GM23338 (cell line): ENCODE measurements around the gene HOXB3. TPM values are rescaled to one million over a fixed set of nuclear protein-coding genes. Genes with fewer than 3 reads are reported as not detected.

Source experiments
- ATAC-seq: fragments of 200-7000 bp; cut with Tn5 transposase; 3 replicates; pipeline ENCODE4 v1.9.1; 2020
- DNase-seq: peaks from one replicate; pipeline ENCODE4 v3.0.0-alpha.2; 2015; ENCODE audit warnings: low spot score
- H2AFZ ChIP-seq: fragments of 200-600 bp; sonication (generic); 2 replicates; pipeline ENCODE4 v1.8.0; 2016; ENCODE audit warnings: antibody characterized with exemption, mild to moderate bottlenecking, moderate library complexity
- H3F3A ChIP-seq: fragments of 200-600 bp; sonication (generic); replicated peaks from 2 replicates; pipeline ENCODE4 v1.8.0; 2017; ENCODE audit warnings: antibody characterized with exemption, mixed run types, low read depth
- H3K27ac ChIP-seq: fragments of 200-600 bp; sonication (generic); 2 replicates; pipeline ENCODE4 v1.6.1; 2016; ENCODE audit warnings: low read depth
- H3K27me3 ChIP-seq: fragments of 200-600 bp; sonication (generic); 2 replicates; pipeline ENCODE4 v1.8.0; 2016; ENCODE audit warnings: mild to moderate bottlenecking, mixed run types, moderate library complexity; ENCODE audit not compliant: insufficient read depth
- H3K36me3 ChIP-seq: fragments of 200-600 bp; sonication (generic); 2 replicates; pipeline ENCODE4 v1.8.0; 2016; ENCODE audit warnings: mild to moderate bottlenecking; ENCODE audit not compliant: insufficient read depth
- H3K4me1 ChIP-seq: fragments of 200-600 bp; sonication (generic); 2 replicates; pipeline ENCODE4 v1.8.0; 2016; ENCODE audit warnings: mild to moderate bottlenecking, moderate library complexity; ENCODE audit not compliant: insufficient read depth
- H3K4me2 ChIP-seq: fragments of 200-600 bp; sonication (generic); 2 replicates; pipeline ENCODE4 v1.7.1; 2017; ENCODE audit warnings: mixed run types
- H3K4me3 ChIP-seq: fragments of 200-600 bp; sonication (generic); 2 replicates; pipeline ENCODE4 v1.6.1; 2016; ENCODE audit warnings: mixed run types
- H3K79me2 ChIP-seq: fragments of 200-600 bp; sonication (generic); replicated peaks from 2 replicates; pipeline ENCODE4 v1.8.0; 2017; ENCODE audit warnings: mild to moderate bottlenecking; ENCODE audit not compliant: insufficient read depth
- H3K9me2 ChIP-seq: fragments of 200-600 bp; sonication (generic); 2 replicates; pipeline ENCODE4 v1.8.0; 2017; ENCODE audit not compliant: insufficient read depth
- H4K20me1 ChIP-seq: fragments of 200-600 bp; sonication (generic); replicated peaks from 2 replicates; pipeline ENCODE4 v1.8.0; 2017; ENCODE audit warnings: mild to moderate bottlenecking; ENCODE audit not compliant: insufficient read depth
- H3K27ac Mint-ChIP-seq: 2 replicates; pipeline ENCODE4 v1.8.0; 2020; ENCODE audit warnings: inconsistent platforms, mild to moderate bottlenecking, moderate library complexity, mixed read lengths
- H3K27me3 Mint-ChIP-seq: 3 replicates; pipeline ENCODE4 v1.8.0; 2022; ENCODE audit warnings: low read depth, mild to moderate bottlenecking, moderate library complexity, mixed read lengths, inconsistent platforms; ENCODE audit not compliant: insufficient read depth, poor library complexity
- H3K36me3 Mint-ChIP-seq: 3 replicates; pipeline ENCODE4 v1.8.0; 2021; ENCODE audit warnings: low read depth, mild to moderate bottlenecking, inconsistent platforms, moderate library complexity, mixed read lengths
- H3K4me1 Mint-ChIP-seq: 3 replicates; pipeline ENCODE4 v1.8.0; 2020; ENCODE audit warnings: mild to moderate bottlenecking, inconsistent platforms, mixed read lengths
- H3K4me3 Mint-ChIP-seq: 3 replicates; pipeline ENCODE4 v1.8.0; 2021; ENCODE audit warnings: moderate library complexity, mild to moderate bottlenecking, inconsistent platforms, mixed read lengths
- H3K9me3 Mint-ChIP-seq: 3 replicates; pipeline ENCODE4 v1.8.0; 2020; ENCODE audit warnings: moderate library complexity, mild to moderate bottlenecking, inconsistent platforms, mixed read lengths
- CREB1 ChIP-seq: fragments of 250-450 bp; sonication (Bioruptor Pico); IDR thresholded peaks from 2 replicates; pipeline ENCODE4 v1.5.0; 2020; ENCODE audit warnings: low read depth, mild to moderate bottlenecking, moderate library complexity
- EZH2 ChIP-seq: fragments of 200-600 bp; sonication (generic); IDR thresholded peaks from one replicate; pipeline ENCODE4 v1.8.0; 2017; ENCODE audit warnings: antibody characterized with exemption, mild to moderate bottlenecking, low read depth; ENCODE audit not compliant: unreplicated experiment
- EZH2phosphoT487 ChIP-seq: fragments of 200-600 bp; sonication (generic); IDR thresholded peaks from one replicate; pipeline ENCODE4 v1.8.1; 2018; ENCODE audit warnings: antibody characterized with exemption; ENCODE audit not compliant: unreplicated experiment
- JUNB ChIP-seq: IDR thresholded peaks from one replicate; pipeline ENCODE4 v1.6.1; 2016; ENCODE audit warnings: antibody characterized with exemption; ENCODE audit not compliant: unreplicated experiment
- NANOG ChIP-seq: IDR thresholded peaks from 2 replicates; pipeline ENCODE4 v1.6.1; 2016; ENCODE audit warnings: antibody characterized with exemption, borderline replicate concordance
- POLR2AphosphoS5 ChIP-seq: IDR thresholded peaks from 2 replicates; pipeline ENCODE4 v1.6.1; 2016; ENCODE audit warnings: antibody characterized with exemption, low read depth
- REST ChIP-seq: IDR thresholded peaks from one replicate; pipeline ENCODE4 v1.6.1; 2018; ENCODE audit warnings: antibody characterized with exemption; ENCODE audit not compliant: unreplicated experiment
- STAT1 ChIP-seq: IDR thresholded peaks from one replicate; pipeline ENCODE4 v1.6.1; 2016; ENCODE audit warnings: antibody characterized with exemption; ENCODE audit not compliant: unreplicated experiment
- ZNF114 ChIP-seq: fragments of 250-450 bp; sonication (Bioruptor Pico); IDR thresholded peaks from 2 replicates; pipeline ENCODE4 v1.5.0; 2020; ENCODE audit warnings: mild to moderate bottlenecking, moderate library complexity
- ZNF331 ChIP-seq: fragments of 250-450 bp; sonication (Bioruptor Pico); IDR thresholded peaks from 2 replicates; pipeline ENCODE4 v1.5.0; 2020; ENCODE audit warnings: low read depth, mild to moderate bottlenecking, moderate library complexity
- polyA plus RNA-seq: library from polyadenylated mRNA; unstranded; fragments of >200 nt; fragmentation: Nextera tagmentation; extraction: Ambion mirVana; gene quantifications from 2 replicates; pipeline ENCODE4 v1.2.1, GENCODE V29; 2016
- total RNA-seq: library from RNA; depleted of rRNA; stranded (reverse); fragments of >200 nt; shearing (Covaris generic); gene quantifications from 2 replicates; pipeline ENCODE4 v1.2.3, GENCODE V29; 2014
- TF ChIP-seq, protein P1 (sequence below): fragments of 250-450 bp; sonication (Bioruptor Pico); IDR thresholded peaks from 2 replicates; pipeline ENCODE4 v1.5.0; 2020; ENCODE audit warnings: mild to moderate bottlenecking, moderate library complexity
- TF ChIP-seq, protein P2 (sequence below): IDR thresholded peaks from 2 replicates; pipeline ENCODE4 v1.6.1; 2016; ENCODE audit warnings: antibody characterized with exemption
- TF ChIP-seq, protein P3 (sequence below), 2 experiments: fragments of 200-600 bp in 1 of 2; sonication (generic) in 1 of 2; conservative IDR thresholded peaks; 2 replicates each; pipeline versions ENCODE4 v1.5.1 to v1.6.1; 2016 to 2017; ENCODE audit warnings: antibody characterized with exemption in 2 of 2, low read depth in 2 of 2, mild to moderate bottlenecking in 2 of 2, moderate library complexity in 1 of 2

HOXB3 gene
- total and polyA plus RNA-seq, 2 experiments from 2014 or later: 0.17 TPM; not detected in 1

- TF ChIP-seq ZNF331: no peak
- TF ChIP-seq, protein P1, sequence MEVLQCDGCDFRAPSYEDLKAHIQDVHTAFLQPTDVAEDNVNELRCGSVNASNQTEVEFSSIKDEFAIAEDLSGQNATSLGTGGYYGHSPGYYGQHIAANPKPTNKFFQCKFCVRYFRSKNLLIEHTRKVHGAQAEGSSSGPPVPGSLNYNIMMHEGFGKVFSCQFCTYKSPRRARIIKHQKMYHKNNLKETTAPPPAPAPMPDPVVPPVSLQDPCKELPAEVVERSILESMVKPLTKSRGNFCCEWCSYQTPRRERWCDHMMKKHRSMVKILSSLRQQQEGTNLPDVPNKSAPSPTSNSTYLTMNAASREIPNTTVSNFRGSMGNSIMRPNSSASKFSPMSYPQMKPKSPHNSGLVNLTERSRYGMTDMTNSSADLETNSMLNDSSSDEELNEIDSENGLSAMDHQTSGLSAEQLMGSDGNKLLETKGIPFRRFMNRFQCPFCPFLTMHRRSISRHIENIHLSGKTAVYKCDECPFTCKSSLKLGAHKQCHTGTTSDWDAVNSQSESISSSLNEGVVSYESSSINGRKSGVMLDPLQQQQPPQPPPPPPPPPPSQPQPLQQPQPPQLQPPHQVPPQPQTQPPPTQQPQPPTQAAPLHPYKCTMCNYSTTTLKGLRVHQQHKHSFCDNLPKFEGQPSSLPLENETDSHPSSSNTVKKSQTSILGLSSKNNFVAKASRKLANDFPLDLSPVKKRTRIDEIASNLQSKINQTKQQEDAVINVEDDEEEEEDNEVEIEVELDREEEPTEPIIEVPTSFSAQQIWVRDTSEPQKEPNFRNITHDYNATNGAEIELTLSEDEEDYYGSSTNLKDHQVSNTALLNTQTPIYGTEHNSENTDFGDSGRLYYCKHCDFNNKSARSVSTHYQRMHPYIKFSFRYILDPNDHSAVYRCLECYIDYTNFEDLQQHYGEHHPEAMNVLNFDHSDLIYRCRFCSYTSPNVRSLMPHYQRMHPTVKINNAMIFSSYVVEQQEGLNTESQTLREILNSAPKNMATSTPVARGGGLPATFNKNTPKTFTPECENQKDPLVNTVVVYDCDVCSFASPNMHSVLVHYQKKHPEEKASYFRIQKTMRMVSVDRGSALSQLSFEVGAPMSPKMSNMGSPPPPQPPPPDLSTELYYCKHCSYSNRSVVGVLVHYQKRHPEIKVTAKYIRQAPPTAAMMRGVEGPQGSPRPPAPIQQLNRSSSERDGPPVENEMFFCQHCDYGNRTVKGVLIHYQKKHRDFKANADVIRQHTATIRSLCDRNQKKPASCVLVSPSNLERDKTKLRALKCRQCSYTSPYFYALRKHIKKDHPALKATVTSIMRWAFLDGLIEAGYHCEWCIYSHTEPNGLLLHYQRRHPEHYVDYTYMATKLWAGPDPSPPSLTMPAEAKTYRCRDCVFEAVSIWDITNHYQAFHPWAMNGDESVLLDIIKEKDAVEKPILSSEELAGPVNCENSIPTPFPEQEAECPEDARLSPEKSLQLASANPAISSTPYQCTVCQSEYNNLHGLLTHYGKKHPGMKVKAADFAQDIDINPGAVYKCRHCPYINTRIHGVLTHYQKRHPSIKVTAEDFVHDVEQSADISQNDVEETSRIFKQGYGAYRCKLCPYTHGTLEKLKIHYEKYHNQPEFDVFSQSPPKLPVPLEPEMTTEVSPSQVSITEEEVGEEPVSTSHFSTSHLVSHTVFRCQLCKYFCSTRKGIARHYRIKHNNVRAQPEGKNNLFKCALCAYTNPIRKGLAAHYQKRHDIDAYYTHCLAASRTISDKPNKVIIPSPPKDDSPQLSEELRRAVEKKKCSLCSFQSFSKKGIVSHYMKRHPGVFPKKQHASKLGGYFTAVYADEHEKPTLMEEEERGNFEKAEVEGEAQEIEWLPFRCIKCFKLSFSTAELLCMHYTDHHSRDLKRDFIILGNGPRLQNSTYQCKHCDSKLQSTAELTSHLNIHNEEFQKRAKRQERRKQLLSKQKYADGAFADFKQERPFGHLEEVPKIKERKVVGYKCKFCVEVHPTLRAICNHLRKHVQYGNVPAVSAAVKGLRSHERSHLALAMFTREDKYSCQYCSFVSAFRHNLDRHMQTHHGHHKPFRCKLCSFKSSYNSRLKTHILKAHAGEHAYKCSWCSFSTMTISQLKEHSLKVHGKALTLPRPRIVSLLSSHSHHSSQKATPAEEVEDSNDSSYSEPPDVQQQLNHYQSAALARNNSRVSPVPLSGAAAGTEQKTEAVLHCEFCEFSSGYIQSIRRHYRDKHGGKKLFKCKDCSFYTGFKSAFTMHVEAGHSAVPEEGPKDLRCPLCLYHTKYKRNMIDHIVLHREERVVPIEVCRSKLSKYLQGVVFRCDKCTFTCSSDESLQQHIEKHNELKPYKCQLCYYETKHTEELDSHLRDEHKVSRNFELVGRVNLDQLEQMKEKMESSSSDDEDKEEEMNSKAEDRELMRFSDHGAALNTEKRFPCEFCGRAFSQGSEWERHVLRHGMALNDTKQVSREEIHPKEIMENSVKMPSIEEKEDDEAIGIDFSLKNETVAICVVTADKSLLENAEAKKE: no peak
- TF ChIP-seq JUNB: no peak
- no peak for TF ChIP-seq REST
- no peak for TF ChIP-seq CREB1 (CRISPR knock-in tag)
- TF ChIP-seq, protein P2, sequence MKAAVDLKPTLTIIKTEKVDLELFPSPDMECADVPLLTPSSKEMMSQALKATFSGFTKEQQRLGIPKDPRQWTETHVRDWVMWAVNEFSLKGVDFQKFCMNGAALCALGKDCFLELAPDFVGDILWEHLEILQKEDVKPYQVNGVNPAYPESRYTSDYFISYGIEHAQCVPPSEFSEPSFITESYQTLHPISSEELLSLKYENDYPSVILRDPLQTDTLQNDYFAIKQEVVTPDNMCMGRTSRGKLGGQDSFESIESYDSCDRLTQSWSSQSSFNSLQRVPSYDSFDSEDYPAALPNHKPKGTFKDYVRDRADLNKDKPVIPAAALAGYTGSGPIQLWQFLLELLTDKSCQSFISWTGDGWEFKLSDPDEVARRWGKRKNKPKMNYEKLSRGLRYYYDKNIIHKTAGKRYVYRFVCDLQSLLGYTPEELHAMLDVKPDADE: no peak
- TF ChIP-seq EZH2phosphoT487: no peak
- TF ChIP-seq, protein P3, sequence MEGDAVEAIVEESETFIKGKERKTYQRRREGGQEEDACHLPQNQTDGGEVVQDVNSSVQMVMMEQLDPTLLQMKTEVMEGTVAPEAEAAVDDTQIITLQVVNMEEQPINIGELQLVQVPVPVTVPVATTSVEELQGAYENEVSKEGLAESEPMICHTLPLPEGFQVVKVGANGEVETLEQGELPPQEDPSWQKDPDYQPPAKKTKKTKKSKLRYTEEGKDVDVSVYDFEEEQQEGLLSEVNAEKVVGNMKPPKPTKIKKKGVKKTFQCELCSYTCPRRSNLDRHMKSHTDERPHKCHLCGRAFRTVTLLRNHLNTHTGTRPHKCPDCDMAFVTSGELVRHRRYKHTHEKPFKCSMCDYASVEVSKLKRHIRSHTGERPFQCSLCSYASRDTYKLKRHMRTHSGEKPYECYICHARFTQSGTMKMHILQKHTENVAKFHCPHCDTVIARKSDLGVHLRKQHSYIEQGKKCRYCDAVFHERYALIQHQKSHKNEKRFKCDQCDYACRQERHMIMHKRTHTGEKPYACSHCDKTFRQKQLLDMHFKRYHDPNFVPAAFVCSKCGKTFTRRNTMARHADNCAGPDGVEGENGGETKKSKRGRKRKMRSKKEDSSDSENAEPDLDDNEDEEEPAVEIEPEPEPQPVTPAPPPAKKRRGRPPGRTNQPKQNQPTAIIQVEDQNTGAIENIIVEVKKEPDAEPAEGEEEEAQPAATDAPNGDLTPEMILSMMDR (conservative IDR thresholded peaks at IDR 0.05; ENCODE audit: low read depth in 2 of 2): no peak
- no peak for TF ChIP-seq EZH2
- TF ChIP-seq STAT1: no peak
- TF ChIP-seq ZNF114 (CRISPR knock-in tag): no peak
- TF ChIP-seq POLR2AphosphoS5: no peak
- TF ChIP-seq NANOG: no peak
- ATAC-seq (no peak), DNase-seq (no peak)
- peaks cover 33% of the 10 kb centered on the region for H3K4me1 ChIP-seq
- H3F3A ChIP-seq: 0 out of 2 replicates have a peak, but pooled peaks cover 4% of the 10 kb centered on the region
- peaks cover 32% of the 10 kb centered on the region for H3K27me3 ChIP-seq
- H3K27ac Mint-ChIP-seq: no peak overlapping the region
- 0 out of 2 replicates have a peak overlapping the region, but pooled peaks have one; percentile 6 for H2AFZ ChIP-seq
- peaks cover 23% of the 10 kb centered on the region for H3K27me3 Mint-ChIP-seq
- no peak overlapping the region for H3K4me3 Mint-ChIP-seq
- H3K79me2 ChIP-seq: no peaks in the 10 kb centered on the region
- no peaks in the 10 kb centered on the region for H3K36me3 Mint-ChIP-seq
- peak overlapping the region; percentile 36; the same call in 1 of the 2 replicates for H3K4me2 ChIP-seq
- no peaks in the 10 kb centered on the region for H3K9me2 ChIP-seq
- H3K36me3 ChIP-seq: no peaks in the 10 kb centered on the region
- peaks cover 31% of the 10 kb centered on the region for H3K4me1 Mint-ChIP-seq
- H4K20me1 ChIP-seq: no peaks in the 10 kb centered on the region
- no peak overlapping the region for H3K4me3 ChIP-seq
- H3K27ac ChIP-seq: no peak overlapping the region
- no peaks in the 10 kb centered on the region for H3K9me3 Mint-ChIP-seq
Observed at GRCh38 chr17:48513666-48514455, 76.2 kb downstream of the HOXB3 start.
